Progenitor cell of endocrine pancreas (in vitro differentiated cells): ENCODE data around the gene PARP1. TPM values are rescaled to one million over a fixed set of nuclear protein-coding genes. Genes with fewer than 3 reads are reported as not detected.

Experiments
- DNase-seq: peaks from one replicate; pipeline ENCODE4 v3.0.0; 2021; ENCODE audit warnings: low spot score; ENCODE audit not compliant: unreplicated experiment
- H3K27ac Mint-ChIP-seq: 2 replicates; pipeline ENCODE4 v1.8.0; 2021; ENCODE audit warnings: mild to moderate bottlenecking, moderate library complexity, mixed read lengths
- H3K27me3 Mint-ChIP-seq: 2 replicates; pipeline ENCODE4 v1.8.0; 2021; ENCODE audit warnings: mixed read lengths
- H3K36me3 Mint-ChIP-seq: 2 replicates; pipeline ENCODE4 v1.8.0; 2022; ENCODE audit warnings: mixed read lengths; ENCODE audit not compliant: insufficient read depth
- H3K4me1 Mint-ChIP-seq: 2 replicates; pipeline ENCODE4 v1.8.0; 2021; ENCODE audit warnings: low read depth, mixed read lengths
- H3K4me3 Mint-ChIP-seq: 2 replicates; pipeline ENCODE4 v1.8.0; 2021; ENCODE audit warnings: low read depth, mild to moderate bottlenecking, moderate library complexity, mixed read lengths
- H3K9me3 Mint-ChIP-seq: 2 replicates; pipeline ENCODE4 v1.8.0; 2021; ENCODE audit warnings: low read depth, mixed read lengths
- total RNA-seq: library from RNA; stranded (reverse); gene quantifications from 2 replicates; pipeline ENCODE4 v1.2.1, GENCODE V29; 2021
- TF ChIP-seq, protein P1 (sequence below): fragments of 200-600 bp; sonication (generic); IDR thresholded peaks from one replicate; pipeline ENCODE4 v1.5.0; 2021; ENCODE audit warnings: antibody characterized with exemption, mild to moderate bottlenecking; ENCODE audit not compliant: unreplicated experiment

PARP1 gene
- total RNA-seq, 1 donor from 2014 or later, result 159 TPM

DNA sequence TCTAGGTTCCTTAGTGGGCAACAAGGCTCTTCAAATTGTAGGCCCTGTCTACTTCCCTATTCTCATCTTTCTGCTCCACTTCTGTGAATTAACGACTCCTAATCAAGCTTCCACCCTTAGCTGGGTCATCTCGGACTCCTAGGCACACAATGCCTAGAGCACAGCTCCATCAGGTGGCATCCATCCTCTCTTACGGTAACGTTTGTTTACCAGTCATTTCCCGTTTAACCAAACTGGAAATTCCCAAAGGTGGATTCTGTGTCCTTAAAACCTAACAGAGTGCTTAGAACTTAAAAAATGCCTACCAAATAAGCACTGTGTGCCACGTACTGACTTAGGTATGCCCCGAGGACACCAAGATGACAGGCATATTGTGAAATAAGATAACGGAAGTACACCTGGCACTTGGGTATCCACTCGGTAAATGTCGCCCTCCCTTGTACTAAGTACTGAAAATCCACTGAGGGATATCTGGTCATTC lies 1.5 kb downstream of the PARP1 start:
- H3K27me3 Mint-ChIP-seq, result no peaks in the 10 kb centered on the region
- peaks cover 28% of the 10 kb centered on the region for H3K4me1 Mint-ChIP-seq
- peak overlapping the region; percentile 92 for H3K27ac Mint-ChIP-seq
- no peaks in the 10 kb centered on the region for H3K9me3 Mint-ChIP-seq
- H3K36me3 Mint-ChIP-seq, result no peaks in the 10 kb centered on the region
- H3K4me3 Mint-ChIP-seq, result peak overlapping the region; percentile 98
- TF ChIP-seq, protein P1, sequence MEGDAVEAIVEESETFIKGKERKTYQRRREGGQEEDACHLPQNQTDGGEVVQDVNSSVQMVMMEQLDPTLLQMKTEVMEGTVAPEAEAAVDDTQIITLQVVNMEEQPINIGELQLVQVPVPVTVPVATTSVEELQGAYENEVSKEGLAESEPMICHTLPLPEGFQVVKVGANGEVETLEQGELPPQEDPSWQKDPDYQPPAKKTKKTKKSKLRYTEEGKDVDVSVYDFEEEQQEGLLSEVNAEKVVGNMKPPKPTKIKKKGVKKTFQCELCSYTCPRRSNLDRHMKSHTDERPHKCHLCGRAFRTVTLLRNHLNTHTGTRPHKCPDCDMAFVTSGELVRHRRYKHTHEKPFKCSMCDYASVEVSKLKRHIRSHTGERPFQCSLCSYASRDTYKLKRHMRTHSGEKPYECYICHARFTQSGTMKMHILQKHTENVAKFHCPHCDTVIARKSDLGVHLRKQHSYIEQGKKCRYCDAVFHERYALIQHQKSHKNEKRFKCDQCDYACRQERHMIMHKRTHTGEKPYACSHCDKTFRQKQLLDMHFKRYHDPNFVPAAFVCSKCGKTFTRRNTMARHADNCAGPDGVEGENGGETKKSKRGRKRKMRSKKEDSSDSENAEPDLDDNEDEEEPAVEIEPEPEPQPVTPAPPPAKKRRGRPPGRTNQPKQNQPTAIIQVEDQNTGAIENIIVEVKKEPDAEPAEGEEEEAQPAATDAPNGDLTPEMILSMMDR, result no peak
- DNase-seq, result no peak

DNA sequence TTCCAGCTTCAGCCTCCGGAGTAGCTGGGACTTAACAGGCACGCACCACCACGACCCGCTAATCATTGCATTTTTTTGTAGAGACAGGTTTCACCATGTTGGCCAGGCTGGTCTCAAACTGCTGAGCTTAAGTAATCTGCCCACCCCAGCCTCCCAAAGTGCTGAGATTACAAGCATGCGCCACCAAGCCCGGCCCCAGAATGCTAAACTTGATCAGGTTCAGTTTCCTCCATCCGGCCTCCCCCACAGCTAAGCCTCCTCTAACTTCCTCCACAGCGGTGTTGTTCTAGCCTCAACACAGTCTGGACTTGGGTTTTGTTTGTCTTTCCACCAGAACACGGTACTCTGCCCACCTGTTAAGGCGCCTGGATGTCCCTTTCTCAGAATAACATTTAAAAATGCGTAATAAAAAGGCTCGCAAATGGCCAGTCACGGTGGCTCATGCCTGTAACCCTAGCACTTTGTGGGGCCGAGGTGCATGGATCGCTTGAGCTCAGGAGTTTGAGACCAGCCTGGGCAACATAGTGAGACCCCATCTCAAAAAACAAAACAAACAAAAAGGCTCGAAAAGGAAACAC lies 2.4 kb downstream of the PARP1 start:
- H3K27ac Mint-ChIP-seq, result no peak overlapping the region
- H3K4me1 Mint-ChIP-seq, result peaks cover 28% of the 10 kb centered on the region
- H3K9me3 Mint-ChIP-seq, result no peaks in the 10 kb centered on the region
- H3K27me3 Mint-ChIP-seq, result no peaks in the 10 kb centered on the region
- DNase-seq, result no peak
- H3K36me3 Mint-ChIP-seq, result peaks cover 2% of the 10 kb centered on the region
- peak overlapping the region; percentile 31 for H3K4me3 Mint-ChIP-seq
- TF ChIP-seq, protein P1, result no peak

DNA sequence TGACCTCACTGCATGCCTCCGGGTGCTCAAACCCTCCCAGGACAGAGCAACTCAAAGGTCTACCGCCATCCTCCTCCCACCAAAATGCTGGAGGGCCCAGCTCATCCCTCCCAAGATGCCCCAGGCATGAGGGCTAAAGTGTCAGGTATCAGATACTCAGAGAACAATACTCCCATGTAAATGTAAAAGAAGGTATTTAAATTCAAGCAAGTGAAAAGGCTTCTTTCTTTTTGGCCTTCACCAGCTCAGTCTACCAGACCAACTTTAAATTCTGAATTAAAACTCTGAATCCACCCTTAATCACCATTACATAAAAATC lies 3.0 kb downstream of the PARP1 start:
- Mint-ChIP-seq H3K27ac (no peak overlapping the region), H3K27me3 (no peaks in the 10 kb centered on the region), H3K4me3 (no peak overlapping the region), H3K4me1 (peaks cover 28% of the 10 kb centered on the region), H3K36me3 (peaks cover 9% of the 10 kb centered on the region), H3K9me3 (no peaks in the 10 kb centered on the region)
- TF ChIP-seq, protein P1, result no peak
- no peak for DNase-seq

DNA sequence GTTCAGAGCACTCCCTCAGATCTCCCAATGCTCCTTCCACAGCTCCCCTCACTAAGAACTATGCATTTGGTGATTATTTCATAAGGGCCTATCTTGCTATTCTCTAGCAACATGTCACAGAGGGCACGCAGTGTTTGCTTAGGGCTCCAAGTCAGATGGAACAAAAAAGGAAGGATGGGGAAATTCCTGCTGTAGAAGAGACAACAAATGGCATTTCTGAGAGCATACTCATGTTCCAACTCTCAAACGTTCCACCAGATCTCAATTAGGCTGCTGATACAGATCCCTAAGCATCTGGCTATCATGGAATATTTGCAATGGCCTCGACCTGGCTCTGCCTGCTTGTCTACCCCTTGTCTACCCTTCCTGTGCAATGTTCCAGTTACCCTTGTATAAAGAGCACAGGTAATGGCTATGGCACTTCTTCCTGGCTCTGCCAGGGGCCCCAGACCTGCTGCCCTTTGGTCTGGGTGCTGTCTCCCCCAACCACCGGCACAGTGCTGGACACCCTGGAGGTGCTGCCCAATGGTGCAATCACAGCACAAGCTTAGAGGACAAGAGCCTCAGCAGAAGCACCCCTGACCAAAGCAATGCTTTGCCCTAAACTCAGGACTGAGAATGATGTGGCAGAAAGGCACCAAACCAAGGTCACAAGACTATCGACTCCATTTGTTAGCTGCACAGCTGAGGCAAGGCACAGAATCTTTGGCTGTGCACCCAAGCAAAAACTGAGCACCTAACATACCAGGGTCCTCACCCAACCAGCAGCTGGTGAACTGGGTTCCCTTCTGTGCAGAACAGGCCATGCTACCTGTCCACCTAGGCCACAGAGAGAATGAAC lies 3.6 kb downstream of the PARP1 start:
- Mint-ChIP-seq H3K27ac (no peak overlapping the region), H3K4me3 (no peak overlapping the region), H3K27me3 (no peaks in the 10 kb centered on the region), H3K36me3 (peaks cover 14% of the 10 kb centered on the region), H3K4me1 (peaks cover 28% of the 10 kb centered on the region), H3K9me3 (no peaks in the 10 kb centered on the region)
- TF ChIP-seq, protein P1, result no peak
- DNase-seq, result no peak

DNA sequence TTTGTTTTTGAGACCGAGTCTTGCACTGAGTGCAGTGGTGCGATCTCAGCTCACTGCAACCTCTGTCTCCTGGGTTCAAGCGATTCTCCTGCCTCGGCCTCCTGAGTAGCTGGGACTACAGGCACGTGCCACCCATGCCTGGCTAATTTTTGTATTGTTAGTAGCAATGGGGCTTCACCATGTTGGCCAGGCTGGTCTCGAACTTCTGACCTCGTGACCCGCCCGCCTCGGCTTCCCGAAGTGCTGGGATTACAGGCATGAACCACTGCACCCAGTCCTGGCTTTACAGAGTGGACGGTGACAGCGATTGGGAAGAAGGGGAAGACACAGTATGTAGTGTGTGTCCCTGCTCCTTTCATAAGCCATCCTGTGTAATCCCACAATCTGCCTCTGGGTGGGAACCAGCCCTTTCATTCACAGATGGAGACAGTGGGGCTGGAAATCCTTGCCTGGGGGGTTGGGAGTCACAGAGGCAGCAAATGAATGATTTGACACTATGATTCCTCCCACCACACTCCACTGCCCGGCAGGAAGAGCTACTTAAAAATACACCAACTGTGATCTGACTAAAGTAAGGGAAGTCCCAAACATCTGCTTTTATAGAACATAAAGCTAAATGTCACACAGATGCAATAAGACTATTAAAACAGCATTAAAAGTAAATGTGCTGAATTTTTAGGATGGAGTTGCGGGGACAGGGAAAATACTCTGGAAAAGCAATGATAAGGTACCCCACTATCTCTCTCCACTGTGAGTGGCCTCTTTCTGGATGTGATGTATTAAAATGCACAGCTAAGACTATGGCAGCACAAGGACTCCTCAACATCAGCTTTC lies 4.5 kb downstream of the PARP1 start:
- H3K27ac Mint-ChIP-seq, result no peak overlapping the region
- H3K36me3 Mint-ChIP-seq, result peaks cover 19% of the 10 kb centered on the region
- DNase-seq, result no peak
- no peak overlapping the region for H3K4me3 Mint-ChIP-seq
- H3K9me3 Mint-ChIP-seq, result no peaks in the 10 kb centered on the region
- TF ChIP-seq, protein P1, result peak; percentile 30
- no peaks in the 10 kb centered on the region for H3K27me3 Mint-ChIP-seq
- H3K4me1 Mint-ChIP-seq, result peaks cover 28% of the 10 kb centered on the region
